Activated T-cell treated with anti-CD3 and anti-CD28 coated beads, Interleukin-2, amount 50 U/mL, for 1 hour (primary cell): ENCODE data around the gene SHFL.

Source experiments
- DNase-seq: peaks from one replicate; pipeline ENCODE4 v3.0.0-alpha.2; 2020

Gene SHFL

DNA sequence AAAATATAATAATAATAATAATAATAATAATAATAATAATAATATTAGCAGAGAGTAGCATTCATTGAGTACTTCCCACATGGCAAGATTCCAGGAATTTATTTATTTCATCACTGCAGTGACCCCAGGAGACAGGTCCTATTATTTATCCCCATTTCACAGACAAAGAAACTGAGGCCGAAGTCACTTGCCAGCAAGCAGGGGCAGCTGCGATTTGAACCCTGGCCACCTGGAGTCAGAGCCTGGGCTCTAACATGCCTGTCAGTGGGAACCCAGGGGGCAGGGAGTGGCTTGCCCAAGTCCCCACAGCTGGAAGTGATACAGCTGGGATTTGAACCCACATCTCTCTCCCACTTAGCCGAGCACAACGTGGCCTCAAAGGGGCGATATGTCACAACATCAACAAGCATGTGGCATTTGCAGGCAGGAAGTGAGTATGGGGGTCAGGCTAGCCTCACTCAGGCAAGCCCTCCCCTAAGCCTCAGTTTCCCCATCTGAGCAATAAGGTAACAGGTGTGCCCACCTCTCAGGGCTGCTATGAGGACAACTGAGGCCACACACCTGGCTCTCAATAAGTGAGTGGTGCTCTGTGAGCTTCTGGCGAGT is 2.9 kb downstream of the SHFL start:
- no peak for DNase-seq

DNA sequence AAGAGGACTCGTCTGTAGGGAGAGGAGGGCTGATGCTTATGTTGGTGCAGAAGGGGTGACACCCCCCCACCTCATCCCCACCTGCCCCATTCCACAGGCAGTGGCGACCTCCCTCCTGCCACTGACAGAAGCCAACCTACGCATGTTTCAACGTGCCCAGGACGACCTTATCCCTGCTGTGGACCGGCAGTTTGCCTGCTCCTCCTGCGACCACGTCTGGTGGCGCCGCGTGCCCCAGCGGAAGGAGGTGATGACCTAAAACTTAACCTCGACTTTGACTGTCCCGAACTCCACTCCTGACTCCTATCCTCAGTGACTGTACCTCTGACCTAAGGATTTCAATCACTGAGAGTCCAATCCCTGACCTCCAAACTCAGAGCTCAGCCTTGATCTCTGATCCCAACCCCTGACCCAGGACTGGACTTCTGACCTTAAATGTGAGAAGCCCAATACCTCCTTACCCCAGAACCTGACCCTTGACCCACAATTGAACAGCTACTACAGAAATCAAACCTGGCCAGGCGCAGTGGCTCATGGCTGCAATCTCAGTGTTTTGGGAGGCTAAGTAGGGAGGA is 3.8 kb downstream of the SHFL start:
- DNase-seq: no peak

DNA sequence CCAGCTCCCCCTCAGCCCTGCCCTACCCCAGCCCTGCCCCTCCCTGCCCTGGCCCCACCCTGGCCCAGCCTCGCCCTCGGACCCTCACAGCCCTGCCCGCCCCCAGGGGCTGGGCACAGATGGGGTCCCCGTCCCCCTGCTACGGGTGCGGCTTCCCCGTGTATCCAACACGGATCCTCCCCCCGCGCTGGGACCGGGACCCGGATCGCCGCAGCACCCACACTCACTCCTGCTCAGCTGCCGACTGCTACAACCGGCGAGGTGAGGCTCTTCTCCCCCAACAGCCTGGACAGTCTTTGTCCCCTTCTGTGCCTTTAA is 5.2 kb downstream of the SHFL start:
- no peak for DNase-seq

DNA sequence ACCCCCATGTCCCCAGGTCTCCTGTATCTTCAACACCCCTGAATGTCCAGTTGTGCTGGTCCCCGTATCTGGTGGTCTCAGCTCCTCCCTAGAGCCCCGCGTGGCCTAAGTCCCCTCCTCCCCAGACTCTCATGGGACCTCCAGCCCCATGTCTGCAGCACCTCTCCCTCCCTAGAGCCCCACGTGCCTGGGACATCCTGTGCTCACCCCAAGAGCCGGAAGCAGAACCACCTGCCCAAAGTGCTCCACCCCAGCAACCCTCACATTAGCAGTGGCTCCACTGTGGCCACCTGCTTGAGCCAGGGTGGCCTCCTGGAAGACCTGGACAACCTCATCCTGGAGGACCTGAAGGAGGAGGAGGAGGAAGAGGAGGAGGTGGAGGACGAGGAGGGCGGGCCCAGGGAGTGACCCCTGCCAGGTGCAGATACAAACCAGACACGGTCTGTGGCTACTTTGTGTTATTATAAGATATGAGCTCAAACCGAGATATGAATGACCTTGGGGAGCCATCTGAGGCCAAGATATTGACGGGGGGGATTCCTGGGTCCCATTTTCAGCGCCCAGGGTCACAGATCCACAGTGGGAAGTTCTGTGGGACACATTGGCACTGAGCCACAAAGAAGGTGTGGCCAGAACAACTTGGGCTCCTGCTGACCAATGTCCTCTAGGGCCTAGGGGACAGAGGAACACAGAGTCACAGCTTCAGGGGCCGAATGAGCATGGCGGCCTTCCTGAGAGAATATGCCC is 6.0 kb downstream of the SHFL start:
- DNase-seq: no peak

DNA sequence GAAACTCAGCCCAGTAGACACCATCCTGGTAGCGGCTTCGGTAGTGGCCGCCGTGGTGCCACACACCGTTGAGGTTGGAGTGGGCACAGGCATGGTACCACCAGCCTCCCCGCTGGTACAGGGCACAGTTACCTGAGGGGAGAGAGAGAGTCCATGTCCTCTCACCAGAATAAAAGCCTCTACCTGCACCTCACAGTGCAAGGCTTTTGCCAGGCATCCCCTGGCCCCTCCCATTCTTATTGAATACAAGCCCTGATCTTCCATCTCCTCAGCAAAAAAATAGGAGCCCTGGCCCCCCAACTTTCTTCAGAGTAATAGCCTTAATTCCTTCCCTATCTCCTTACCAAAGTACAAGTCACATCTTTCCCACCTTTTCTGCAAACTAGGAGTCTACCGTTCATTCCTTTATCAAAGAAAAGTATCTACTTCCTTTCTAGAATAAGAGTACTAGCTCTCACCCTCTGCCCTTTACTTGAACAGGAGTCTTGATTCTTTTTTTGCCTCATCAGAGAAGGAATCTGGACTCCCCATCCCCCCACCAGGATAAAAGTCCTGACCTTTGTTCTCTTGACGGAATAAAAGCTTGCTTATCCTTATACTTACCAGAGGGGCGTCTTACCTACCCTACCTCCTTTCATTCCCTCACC is 6.7 kb downstream of the SHFL start:
- no peak for DNase-seq

DNA sequence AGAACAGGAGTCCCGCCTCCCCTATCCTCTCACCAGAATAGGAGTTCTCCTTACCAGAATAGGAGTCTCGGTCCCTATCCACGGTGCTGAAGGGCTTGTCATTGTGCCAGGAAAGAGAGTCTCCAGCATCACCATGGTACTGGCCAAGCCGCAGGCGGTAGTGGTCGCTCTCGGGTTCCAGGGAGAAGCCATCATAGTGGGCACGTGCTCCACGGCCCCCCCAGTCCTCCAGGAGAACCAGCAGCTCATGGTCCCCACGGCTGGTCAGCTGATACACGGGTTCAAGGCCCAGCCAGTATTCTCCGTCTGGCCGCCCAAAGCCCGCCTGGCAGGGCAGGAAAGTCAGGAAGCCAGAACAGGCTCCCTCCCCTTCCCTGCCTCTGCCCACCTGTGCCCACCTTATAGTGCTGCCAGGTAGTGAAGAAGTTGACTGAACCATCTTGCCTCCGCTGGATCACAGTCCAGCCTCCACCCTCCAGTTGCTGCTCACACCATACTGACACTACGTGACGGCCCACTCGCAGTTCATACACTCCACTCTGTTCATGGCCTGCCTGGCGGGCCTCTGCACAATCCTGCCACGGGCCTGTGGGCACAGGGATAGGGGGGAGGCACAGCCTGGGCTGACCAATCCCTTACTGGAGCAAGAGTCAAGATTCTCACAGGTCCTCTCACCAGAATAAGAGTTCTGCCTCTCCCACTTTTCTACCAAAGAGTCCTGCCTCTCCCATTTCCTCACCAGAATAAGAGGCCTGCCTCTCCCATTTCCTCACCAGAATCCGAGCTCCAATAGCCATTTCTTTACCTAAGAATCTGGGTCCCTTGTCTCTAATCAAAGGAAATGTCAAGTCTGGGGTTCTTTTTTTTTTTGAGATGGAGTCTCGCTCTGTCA is 7.4 kb downstream of the SHFL start:
- DNase-seq: no peak

DNA sequence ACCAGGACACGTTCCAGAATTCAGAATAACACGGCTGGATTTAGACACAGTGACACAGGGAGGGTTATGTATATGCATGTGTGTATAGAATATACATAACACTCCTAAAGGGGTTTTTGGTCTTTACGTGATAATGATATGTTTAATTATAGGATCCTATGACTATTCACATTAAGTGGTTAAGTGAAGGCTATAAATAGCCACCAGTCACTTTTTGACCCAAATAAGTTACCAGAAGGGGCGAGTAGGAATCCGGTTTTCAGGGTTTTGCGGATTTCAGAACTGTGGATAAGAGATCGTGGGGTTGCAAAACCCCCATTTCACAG is 9.5 kb downstream of the SHFL start:
- DNase-seq: no peak

DNA sequence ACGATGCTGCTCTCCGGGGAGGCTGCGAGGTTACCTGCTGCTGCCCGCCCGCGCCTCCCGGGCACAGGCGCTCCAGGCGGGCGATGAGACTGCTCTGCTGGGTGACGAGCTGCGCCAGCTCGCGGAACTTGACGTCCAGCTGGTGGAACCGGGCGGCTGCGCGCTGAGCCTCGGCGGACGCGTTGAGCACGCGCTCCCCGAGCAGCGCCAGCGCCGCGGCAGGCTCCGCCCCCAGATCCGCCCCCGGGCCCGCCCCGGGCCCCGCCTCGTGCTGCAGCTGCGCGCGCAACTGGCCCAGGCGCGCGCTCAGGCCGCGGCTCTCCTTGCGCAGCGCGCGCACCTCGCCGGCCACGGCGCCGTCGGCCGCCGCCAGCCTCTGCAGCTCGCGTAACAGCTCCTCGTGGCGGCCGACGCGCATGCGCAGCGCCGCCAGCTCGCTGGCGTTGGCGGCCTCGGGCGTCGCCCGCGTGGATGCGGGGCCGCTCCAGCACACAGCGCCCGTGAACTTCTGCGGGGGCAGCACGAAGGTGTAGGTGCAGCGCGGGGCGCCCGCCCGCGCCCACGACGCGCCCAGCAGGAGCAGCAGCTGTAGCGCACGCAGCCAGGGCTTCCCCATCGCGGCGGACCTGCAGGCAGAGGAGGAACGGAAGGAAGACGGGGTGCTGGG is 10.0 kb downstream of the SHFL start:
- peak; percentile 97 for DNase-seq

DNA sequence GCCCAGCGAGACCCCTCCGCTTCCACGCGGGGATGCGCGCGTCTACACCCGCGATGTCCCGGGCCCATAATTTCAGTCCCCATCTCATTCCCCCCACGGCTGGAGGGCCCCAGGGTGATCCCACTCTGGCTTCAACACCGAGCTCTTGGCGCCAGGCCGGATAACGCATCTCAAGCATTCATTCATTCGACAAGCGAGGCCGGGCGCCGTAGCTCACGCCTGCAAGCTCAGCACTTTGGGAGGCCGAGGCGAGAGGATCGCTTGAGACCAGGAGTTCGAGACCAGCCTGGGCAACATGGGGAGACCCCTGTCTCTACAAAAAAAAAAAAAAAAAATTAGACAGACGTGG is 10.5 kb downstream of the SHFL start:
- no peak for DNase-seq

DNA sequence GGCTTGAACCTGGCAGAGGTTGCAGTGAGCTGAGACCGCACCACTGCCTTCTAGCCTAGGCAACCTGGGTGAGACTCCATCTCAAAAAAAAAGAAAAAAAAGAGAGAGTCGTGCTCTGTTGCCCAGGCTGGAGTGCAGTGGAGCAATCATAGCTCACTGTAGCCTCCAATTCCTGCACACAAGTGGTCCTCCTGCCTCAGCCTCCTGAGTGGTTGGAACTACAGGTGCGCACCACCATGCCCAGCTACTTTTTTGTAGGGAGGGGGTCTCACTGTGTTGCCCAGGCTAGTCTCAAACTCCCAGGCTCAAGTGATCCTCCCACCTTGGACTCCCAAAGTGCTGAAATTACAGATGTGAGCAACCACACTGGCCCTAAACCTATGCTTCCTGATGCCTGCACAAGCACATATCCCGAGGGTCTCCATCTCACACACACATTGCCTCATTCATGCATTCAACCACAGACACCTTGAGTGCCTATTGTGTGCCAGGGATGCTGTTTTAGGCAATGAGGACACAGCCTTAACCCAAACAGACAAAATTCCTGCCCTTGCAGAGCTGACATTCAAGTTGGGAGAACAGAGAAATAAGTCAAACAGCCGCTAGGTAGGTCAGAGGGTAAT is 14.2 kb downstream of the SHFL start:
- no peak for DNase-seq

DNA sequence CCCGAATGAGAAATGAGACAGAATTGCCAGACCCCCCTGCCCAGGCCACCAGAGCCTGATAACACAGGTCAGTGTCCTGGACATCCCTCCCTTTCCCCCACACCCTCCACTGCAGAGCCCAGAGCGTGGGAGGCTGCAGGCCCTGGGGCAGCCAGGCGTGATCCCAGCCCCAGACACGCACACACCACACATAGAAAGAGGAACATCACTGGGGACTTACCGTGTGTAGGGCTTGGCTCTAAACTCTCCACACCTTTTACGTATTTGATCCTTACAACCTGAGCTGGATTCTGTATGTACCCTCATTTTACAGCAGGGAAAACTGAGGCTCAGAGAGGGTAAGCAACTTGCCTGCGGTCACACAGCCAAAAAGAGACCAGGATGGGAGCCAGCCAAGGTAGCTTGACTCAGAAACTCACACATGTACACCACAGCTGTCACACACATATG is 16.7 kb downstream of the SHFL start:
- DNase-seq: no peak

DNA sequence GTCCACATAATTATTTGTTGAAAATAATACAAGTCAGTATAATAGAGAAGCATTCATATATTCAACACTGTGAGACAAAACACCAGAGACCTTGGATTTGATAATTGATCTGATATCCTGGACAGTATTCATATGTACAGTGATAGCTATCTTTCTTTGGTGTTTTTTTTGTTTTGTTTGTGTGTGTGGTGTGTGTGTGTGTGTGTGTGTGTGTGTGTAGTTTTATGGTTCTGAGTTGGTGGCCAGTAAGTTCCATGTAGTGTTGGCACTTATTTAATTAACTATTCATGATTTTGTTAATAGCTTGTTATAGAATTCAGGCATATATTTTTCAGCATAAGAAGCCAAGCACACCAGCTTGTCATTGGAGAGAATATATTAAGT is 18.0 kb downstream of the SHFL start:
- no peak for DNase-seq

DNA sequence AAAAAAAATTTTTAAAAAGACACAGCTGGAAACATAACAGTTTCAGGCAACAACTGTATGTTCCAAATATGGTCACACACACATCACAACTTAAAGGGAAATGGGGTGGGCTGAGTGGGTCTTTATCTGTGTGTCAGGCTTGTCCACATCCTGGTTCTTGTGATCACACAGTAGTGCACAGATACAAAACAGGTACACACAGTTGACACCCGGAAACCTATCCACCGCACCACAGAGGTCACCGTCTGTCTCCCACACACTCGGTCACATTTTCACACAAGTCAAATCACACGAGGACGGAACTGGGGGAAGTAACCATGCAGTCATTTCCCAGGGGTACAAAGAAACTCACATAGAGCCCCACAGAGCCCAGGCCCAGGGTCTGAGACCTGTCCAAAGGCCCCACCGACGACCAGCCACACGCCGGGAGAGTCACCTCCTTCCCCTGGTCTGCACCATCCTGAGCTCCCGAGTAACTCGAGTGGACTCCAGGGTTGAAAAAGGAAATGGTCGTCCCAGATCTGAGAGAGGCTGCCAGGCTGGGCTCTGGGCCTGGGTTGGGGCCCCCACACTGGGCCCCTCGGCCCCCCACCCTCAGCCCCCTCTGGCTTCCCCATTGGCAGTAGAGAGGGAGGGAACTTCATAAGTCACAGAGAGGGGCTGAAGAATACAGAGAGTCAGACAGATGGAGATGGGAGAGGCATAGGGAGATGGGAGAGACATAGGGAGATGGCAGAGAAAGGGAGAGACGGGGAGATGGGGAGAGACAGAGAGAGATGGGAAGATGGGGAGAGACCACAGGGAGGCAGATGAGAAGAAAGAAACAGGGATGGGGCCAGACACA is 18.8 kb downstream of the SHFL start:
- DNase-seq: peak; percentile 69

DNA sequence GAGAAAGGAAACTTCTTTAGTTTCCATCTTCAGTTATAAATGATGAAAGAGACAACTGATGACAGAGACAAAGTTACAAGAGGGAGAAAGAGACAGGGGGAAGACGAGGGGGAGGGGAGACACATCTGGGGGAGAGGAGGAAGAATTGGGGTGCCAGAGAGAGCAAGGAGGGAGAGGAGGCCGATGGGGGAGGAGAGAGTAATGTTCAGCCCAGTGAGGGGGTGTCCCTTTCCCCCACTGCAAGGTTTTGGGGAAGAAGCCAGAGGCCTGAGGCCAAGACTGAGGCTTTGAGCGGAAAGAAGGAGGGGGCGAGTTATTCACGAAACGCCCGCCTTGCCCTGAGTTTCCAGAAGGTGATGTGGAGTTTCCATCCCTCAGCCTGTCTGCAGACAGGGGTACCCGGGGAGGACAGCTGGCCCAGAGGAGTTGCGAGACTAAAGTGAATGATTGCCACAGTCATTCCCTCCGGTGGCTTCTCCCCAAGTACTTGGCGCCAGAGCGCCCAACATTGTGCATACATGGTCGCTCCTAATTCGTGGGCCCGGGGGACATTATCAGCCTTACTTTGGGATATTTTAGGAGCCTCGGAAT is 19.5 kb downstream of the SHFL start:
- DNase-seq: no peak

DNA sequence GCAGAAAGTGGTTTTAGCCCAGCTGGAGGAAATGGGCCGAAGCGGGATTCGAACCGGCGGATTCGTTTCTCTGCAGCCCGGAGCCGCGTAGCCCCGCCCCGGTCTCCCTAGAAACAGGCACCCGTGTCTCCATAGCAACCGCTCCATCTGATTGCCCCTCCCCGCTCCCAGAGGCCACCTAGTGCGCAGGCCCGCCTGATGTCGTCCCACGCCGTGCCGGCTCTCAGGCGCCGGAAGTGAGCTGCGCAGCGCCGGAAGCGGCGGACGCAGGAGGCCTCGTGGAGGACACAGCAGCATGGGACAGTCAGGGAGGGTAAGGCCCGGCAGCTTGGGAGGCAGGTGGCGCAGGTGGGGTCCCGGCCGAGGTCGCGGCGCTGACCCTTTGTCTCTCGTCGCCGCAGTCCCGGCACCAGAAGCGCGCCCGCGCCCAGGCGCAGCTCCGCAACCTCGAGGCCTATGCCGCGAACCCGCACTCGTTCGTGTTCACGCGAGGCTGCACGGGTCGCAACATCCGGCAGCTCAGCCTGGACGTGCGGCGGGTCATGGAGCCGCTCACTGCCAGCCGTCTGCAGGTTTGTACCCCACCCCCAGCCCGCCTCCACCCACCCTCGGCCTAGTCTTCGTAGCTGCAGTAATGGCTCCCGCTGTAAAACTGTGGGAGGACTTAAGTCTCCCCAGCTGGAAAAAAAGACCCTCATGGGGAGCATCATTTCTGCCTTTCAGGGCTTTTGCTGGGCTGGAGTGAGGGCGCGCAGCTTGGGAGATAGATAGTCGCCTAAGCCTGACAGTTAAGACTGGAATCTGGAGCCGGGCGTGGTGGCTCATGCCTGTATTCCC is 20.2 kb downstream of the SHFL start, which contains the start of gene PPAN:
TSS of gene PPAN (plus strand) at position 263 of the 837 bp plus-strand sequence. CDS start at position 296, 33 bp downstream.
- DNase-seq: peak; percentile 92

DNA sequence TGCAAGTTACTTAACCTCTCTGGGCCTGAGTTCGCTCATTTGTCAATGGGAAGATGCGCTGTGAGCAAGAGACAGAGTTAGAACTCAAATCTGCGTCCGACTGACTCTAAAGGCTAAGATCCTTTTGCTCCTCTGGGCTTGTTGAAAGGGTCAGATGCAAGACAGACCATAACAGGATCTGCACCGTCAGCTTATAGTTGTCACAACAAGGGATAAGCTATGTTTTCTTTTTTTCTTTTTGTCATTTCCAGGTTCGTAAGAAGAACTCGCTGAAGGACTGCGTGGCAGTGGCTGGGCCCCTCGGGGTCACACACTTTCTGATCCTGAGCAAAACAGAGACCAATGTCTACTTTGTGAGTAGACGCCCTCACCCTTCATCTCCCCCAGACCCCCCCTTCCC is 21.1 kb downstream of the SHFL start:
- no peak for DNase-seq

DNA sequence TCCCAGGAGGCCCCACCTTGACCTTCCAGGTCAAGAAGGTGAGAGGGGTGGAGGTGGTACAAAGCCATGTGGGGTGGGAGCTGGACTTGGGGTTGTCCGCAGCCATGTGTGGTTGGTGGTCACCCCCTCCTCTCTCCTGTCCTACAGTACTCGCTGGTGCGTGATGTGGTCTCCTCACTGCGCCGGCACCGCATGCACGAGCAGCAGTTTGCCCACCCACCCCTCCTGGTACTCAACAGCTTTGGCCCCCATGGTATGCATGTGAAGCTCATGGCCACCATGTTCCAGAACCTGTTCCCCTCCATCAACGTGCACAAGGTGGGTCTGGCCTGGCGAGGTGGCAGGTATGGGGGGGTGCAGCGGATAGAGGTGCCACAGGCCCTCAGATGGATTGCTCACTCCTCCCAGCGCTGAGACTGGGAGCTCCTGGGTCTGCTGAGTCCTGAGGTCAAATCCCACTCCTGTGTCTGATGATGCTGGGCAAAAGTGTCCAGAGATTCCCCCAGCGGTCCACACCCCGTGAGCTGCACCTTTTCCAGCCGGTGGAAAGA is 21.8 kb downstream of the SHFL start:
- DNase-seq: no peak

DNA sequence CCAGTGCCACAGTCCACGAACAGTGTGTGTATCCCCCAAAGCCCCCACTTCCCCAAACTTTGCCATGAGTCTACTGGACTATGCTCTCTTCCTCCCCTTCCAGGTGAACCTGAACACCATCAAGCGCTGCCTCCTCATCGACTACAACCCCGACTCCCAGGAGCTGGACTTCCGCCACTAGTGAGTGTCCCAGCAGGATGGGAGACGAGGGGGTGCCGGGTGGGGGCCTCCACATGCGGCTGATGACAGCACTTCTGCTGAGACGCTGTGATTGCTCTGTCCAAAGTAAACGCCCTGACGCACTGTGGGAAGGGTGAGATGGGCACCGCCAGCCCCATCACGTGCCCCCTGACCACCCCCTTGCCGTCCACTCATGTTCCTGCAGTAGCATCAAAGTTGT is 23.4 kb downstream of the SHFL start:
- no peak for DNase-seq
